Panc1 (cell line): ENCODE results near the gene MBTPS1.

Experiments
- CTCF ChIP-seq: fragments of 450-650 bp; IDR thresholded peaks from 2 replicates; pipeline ENCODE4 v1.5.1; 2017; ENCODE audit warnings: mild to moderate bottlenecking
- POLR2AphosphoS5 ChIP-seq: IDR thresholded peaks from 2 replicates; pipeline ENCODE4 v1.6.1; 2012; ENCODE audit warnings: mild to moderate bottlenecking, low read depth, low read length, moderate library complexity
- REST ChIP-seq, 2 experiments: IDR thresholded peaks; 2 replicates each; pipeline ENCODE4 v1.6.1; 2011 to 2012; ENCODE audit warnings: low read depth in 2 of 2, control low read depth in 1 of 2, low read length in 1 of 2, mild to moderate bottlenecking in 1 of 2, moderate library complexity in 1 of 2; ENCODE audit not compliant: insufficient read depth in 1 of 2

GRCh38 chr16:84026606-84027005, 90.1 kb downstream of the MBTPS1 start:
- TF ChIP-seq CTCF = no peak
- TF ChIP-seq POLR2AphosphoS5 = no peak
- TF ChIP-seq REST (IDR thresholded peaks at IDR 0.05; ENCODE audit: insufficient read depth in 1 of 2, low read depth in 2 of 2, low read length in 1 of 2) = no peak
